MM.1S (cell line): ENCODE measurements around the gene FAM110D.

Experiments used
- DNase-seq: peaks from one replicate; pipeline ENCODE4 v3.0.0-alpha.2; 2015
- H2AFZ ChIP-seq: fragments of 300-600 bp; sonication (generic); 2 replicates; pipeline ENCODE4 v1.6.0; 2016; ENCODE audit warnings: antibody characterized with exemption, low read length
- H3F3A ChIP-seq: fragments of 300-600 bp; sonication (generic); 2 replicates; pipeline ENCODE4 v1.6.1; 2016; ENCODE audit warnings: mild to moderate bottlenecking, antibody characterized with exemption, low read length, moderate library complexity, mixed read lengths; ENCODE audit not compliant: insufficient read depth
- H3K27ac ChIP-seq: fragments of 300-600 bp; sonication (generic); 2 replicates; pipeline ENCODE4 v1.5.1; 2016; ENCODE audit warnings: mild to moderate bottlenecking, low read length
- H3K27me3 ChIP-seq: fragments of 300-600 bp; sonication (generic); replicated peaks from 2 replicates; pipeline ENCODE4 v1.6.0; 2016; ENCODE audit warnings: low read length; ENCODE audit not compliant: insufficient read depth
- H3K36me3 ChIP-seq: fragments of 300-600 bp; sonication (generic); replicated peaks from 2 replicates; pipeline ENCODE4 v1.6.1; 2016; ENCODE audit warnings: mild to moderate bottlenecking, low read length, mixed read lengths; ENCODE audit not compliant: insufficient read depth
- H3K4me1 ChIP-seq: fragments of 300-600 bp; sonication (generic); 2 replicates; pipeline ENCODE4 v1.6.1; 2016; ENCODE audit warnings: low read length, mixed read lengths
- H3K4me2 ChIP-seq: fragments of 300-600 bp; sonication (generic); 2 replicates; pipeline ENCODE4 v1.6.0; 2016; ENCODE audit warnings: low read depth, low read length
- H3K4me3 ChIP-seq: fragments of 300-600 bp; sonication (generic); 2 replicates; pipeline ENCODE4 v1.5.1; 2016; ENCODE audit warnings: low read length, mixed read lengths
- H3K79me2 ChIP-seq: fragments of 300-600 bp; sonication (generic); 2 replicates; pipeline ENCODE4 v1.6.1; 2016; ENCODE audit warnings: mixed run types, low read length, mixed read lengths
- H3K9ac ChIP-seq: fragments of 300-600 bp; sonication (generic); 2 replicates; pipeline ENCODE4 v1.6.1; 2016; ENCODE audit warnings: low read length, mixed read lengths
- H3K9me2 ChIP-seq: fragments of 300-600 bp; sonication (generic); replicated peaks from 2 replicates; pipeline ENCODE4 v1.6.1; 2016; ENCODE audit warnings: mild to moderate bottlenecking, low read length, mixed read lengths; ENCODE audit not compliant: insufficient read depth
- H3K9me3 ChIP-seq: fragments of 300-600 bp; sonication (generic); replicated peaks from 2 replicates; pipeline ENCODE4 v1.6.1; 2016; ENCODE audit warnings: mild to moderate bottlenecking, low read length, mixed read lengths; ENCODE audit not compliant: insufficient read depth
- H4K20me1 ChIP-seq: fragments of 300-600 bp; sonication (generic); 2 replicates; pipeline ENCODE4 v1.6.1; 2016; ENCODE audit warnings: mild to moderate bottlenecking, low read length, moderate library complexity, mixed read lengths; ENCODE audit not compliant: insufficient read depth
- CTCF ChIP-seq: fragments of 300-600 bp; sonication (generic); IDR thresholded peaks from 2 replicates; pipeline ENCODE4 v1.5.1; 2016; ENCODE audit warnings: antibody characterized with exemption, low read length, mixed read lengths
- EZH2 ChIP-seq: fragments of 300-600 bp; sonication (generic); optimal IDR thresholded peaks from 2 replicates; pipeline ENCODE3; 2017; ENCODE audit warnings: low read depth, mild to moderate bottlenecking, antibody characterized with exemption, low read length, mixed read lengths
- EZH2phosphoT487 ChIP-seq: fragments of 300-600 bp; sonication (generic); IDR thresholded peaks from 2 replicates; pipeline ENCODE4 v1.6.1; 2018; ENCODE audit warnings: antibody characterized with exemption, low read length

The FAM110D gene

GRCh38 chr1:26164861-26165842, 6.3 kb downstream of the FAM110D start:
- Histone ChIP-seq H3K4me1 (peaks cover 10% of the 10 kb centered on the region), H3K36me3 (no peaks in the 10 kb centered on the region), H3K9me2 (no peaks in the 10 kb centered on the region), H3K79me2 (peaks cover 4% of the 10 kb centered on the region), H4K20me1 (no peaks in the 10 kb centered on the region), H3K9ac (no peak overlapping the region), H3K4me3 (no peak overlapping the region), H3K27me3 (peaks cover 27% of the 10 kb centered on the region), H3K27ac (no peak overlapping the region), H3F3A (no peaks in the 10 kb centered on the region), H2AFZ (no peak overlapping the region; the same call in 1 of the 2 replicates), H3K9me3 (no peaks in the 10 kb centered on the region), H3K4me2 (peak overlapping the region; percentile 98; the same call in 1 of the 2 replicates)
- TF ChIP-seq CTCF (no peak), EZH2 (no peak), EZH2phosphoT487 (no peak)
- DNase-seq = no peak

- H4K20me1 ChIP-seq = no peaks in the 10 kb centered on the region
- no peak overlapping the region for H2AFZ ChIP-seq
- H3K27ac ChIP-seq = no peak overlapping the region
- H3K4me3 ChIP-seq = no peak overlapping the region
- H3K79me2 ChIP-seq = peaks cover 14% of the 10 kb centered on the region
- no peaks in the 10 kb centered on the region for H3K9me3 ChIP-seq
- H3K4me2 ChIP-seq = no peak overlapping the region
- H3K27me3 ChIP-seq = peaks cover 18% of the 10 kb centered on the region
- H3K9me2 ChIP-seq = no peaks in the 10 kb centered on the region
- no peaks in the 10 kb centered on the region for H3F3A ChIP-seq
- DNase-seq = no peak
- no peak overlapping the region for H3K9ac ChIP-seq
- H3K36me3 ChIP-seq = no peaks in the 10 kb centered on the region
- TF ChIP-seq EZH2 (no peak), CTCF (no peak), EZH2phosphoT487 (no peak)
- peaks cover 6% of the 10 kb centered on the region; the same call in 1 of the 2 replicates for H3K4me1 ChIP-seq
Measured at GRCh38 chr1:26166719-26167281, 7.9 kb downstream of the FAM110D start.

- H3K27me3 ChIP-seq = peaks cover 3% of the 10 kb centered on the region; the same call in 1 of the 2 replicates
- DNase-seq = no peak
- no peaks in the 10 kb centered on the region for H4K20me1 ChIP-seq
- peak within 1 kb of the TSS; percentile 94 for H3K4me2 ChIP-seq
- peak within 1 kb of the TSS; percentile 90 for H3K9ac ChIP-seq
- H3K27ac ChIP-seq = peak within 1 kb of the TSS; percentile 30; the same call in 1 of the 2 replicates
- TF ChIP-seq CTCF = no peak
- no peak for TF ChIP-seq EZH2
- TF ChIP-seq EZH2phosphoT487 = no peak
- no peaks in the 10 kb centered on the region for H3K9me3 ChIP-seq
- H3K4me1 ChIP-seq = peaks cover 6% of the 10 kb centered on the region; the same call in 1 of the 2 replicates
- H3K36me3 ChIP-seq = no peaks in the 10 kb centered on the region
- H3K9me2 ChIP-seq = no peaks in the 10 kb centered on the region
- H3F3A ChIP-seq = no peaks in the 10 kb centered on the region
- peaks cover 14% of the 10 kb centered on the region for H3K79me2 ChIP-seq
- peak within 1 kb of the TSS; percentile 94 for H2AFZ ChIP-seq
- peak within 1 kb of the TSS; percentile 90 for H3K4me3 ChIP-seq
Measured at GRCh38 chr1:26168410-26169197, 9.7 kb downstream of the FAM110D start, which contains the start of gene C1orf232. C1orf232 (minus strand) TSS chr1:26168963; CDS start chr1:26168499, 464 bp downstream.
